Nephron (organoid): ENCODE data around the gene CGB7.

Source experiments
- H3K27ac Mint-ChIP-seq, 3 experiments: 2 replicates each; pipeline ENCODE4 v1.8.0; 2020; ENCODE audit warnings: mixed read lengths in 3 of 3, mild to moderate bottlenecking in 2 of 3, moderate library complexity in 1 of 3
- H3K27me3 Mint-ChIP-seq: 2 replicates; pipeline ENCODE4 v1.8.0; 2021; ENCODE audit warnings: low read depth, mild to moderate bottlenecking, moderate library complexity, mixed read lengths
- H3K36me3 Mint-ChIP-seq: 2 replicates; pipeline ENCODE4 v1.8.0; 2020; ENCODE audit warnings: low read depth, mixed read lengths
- H3K4me1 Mint-ChIP-seq: 2 replicates; pipeline ENCODE4 v1.8.0; 2020; ENCODE audit warnings: mixed read lengths
- H3K4me3 Mint-ChIP-seq, 3 experiments: 2 replicates each; pipeline ENCODE4 v1.8.0; 2020; ENCODE audit warnings: mild to moderate bottlenecking in 3 of 3, mixed read lengths in 3 of 3, moderate library complexity in 2 of 3
- H3K9me3 Mint-ChIP-seq: 2 replicates; pipeline ENCODE4 v1.8.0; 2020; ENCODE audit warnings: mixed read lengths
- CTCF ChIP-seq, 3 experiments: fragments of 200-600 bp; sonication (generic); IDR thresholded peaks; one replicate each; pipeline ENCODE4 v1.5.0; 2021; ENCODE audit warnings: antibody characterized with exemption in 3 of 3; ENCODE audit not compliant: unreplicated experiment in 3 of 3

CGB7 gene

DNA sequence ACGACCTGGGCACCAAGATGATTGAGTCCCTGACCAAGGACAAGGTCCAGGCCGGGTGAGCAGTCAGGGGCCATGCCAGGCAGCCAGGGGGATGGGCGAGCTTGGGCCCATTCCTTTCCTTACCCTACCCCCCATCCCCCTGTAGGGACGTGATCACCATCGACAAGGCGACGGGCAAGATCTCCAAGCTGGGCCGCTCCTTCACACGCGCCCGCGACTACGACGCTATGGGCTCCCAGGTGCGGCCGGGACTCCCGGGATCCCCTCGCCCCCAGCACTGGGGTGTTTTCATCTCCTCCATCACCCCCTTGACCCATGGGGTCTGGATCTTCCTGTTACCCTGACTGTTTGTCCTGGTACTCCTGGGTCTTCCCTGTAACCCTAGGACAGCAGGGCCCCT lies 47.7 kb downstream of the CGB7 start:
- no peak for TF ChIP-seq CTCF (IDR thresholded peaks at IDR 0.05; ENCODE audit: unreplicated experiment in 3 of 3)
- H3K36me3 Mint-ChIP-seq, result peaks cover 30% of the 10 kb centered on the region
- no peaks in the 10 kb centered on the region for H3K27me3 Mint-ChIP-seq
- no peak overlapping the region for H3K27ac Mint-ChIP-seq
- no peak overlapping the region for H3K4me3 Mint-ChIP-seq
- H3K9me3 Mint-ChIP-seq, result no peaks in the 10 kb centered on the region
- H3K4me1 Mint-ChIP-seq, result no peaks in the 10 kb centered on the region

DNA sequence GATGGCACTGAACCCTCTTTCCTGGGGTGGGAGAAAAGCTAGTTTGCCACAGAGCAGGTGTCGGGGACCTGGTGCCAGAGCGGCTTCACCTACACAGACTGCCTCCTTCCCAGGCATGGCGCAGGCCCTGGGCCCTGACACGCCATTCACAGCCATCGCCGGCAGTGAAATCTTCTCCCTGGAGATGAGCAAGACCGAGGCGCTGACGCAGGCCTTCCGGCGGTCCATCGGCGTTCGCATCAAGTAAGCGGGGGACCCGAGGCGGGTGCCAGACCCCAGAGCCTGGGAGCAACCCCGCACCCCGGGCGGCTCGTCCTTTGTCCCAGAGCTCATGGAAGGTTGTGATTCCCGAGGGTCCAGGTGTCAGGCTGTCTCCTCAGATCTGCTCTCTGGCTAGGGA lies 50.6 kb downstream of the CGB7 start:
- Mint-ChIP-seq H3K27me3 (no peaks in the 10 kb centered on the region), H3K4me1 (no peaks in the 10 kb centered on the region), H3K36me3 (peaks cover 35% of the 10 kb centered on the region), H3K9me3 (no peaks in the 10 kb centered on the region), H3K27ac (no peak overlapping the region), H3K4me3 (no peak overlapping the region)
- TF ChIP-seq CTCF (IDR thresholded peaks at IDR 0.05; ENCODE audit: unreplicated experiment in 3 of 3), result no peak

DNA sequence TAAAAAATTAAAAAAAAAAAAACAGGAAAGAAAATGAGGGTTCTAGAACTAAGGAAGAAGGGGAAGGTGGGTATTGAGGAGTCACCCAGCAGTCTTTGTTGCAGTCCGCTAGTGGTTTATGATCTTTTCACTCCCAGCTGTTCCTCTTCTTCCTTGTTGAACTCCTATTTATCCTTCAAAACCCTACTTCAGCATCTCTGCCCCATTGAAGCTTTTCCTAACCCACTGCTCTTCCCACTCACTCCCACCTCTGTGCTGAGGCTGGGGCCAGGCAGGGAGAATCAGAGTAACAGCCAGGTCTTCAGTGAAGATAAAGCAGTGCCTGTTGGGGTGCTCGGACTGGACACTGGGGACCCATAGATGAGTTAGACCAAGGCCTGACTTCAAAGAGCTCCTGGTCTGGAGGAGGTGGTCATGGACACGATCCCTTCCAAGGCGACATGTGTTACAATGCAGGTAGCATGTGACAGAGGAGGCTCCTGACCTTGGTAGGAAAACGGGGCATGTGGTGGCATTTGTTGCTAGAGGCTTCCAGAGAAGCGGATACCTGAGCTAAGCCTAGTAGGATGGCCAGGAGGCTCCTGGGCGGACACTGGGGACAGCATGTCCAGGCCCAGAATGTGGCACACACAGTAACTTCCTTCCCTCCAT lies 52.5 kb downstream of the CGB7 start:
- TF ChIP-seq CTCF (IDR thresholded peaks at IDR 0.05; ENCODE audit: unreplicated experiment in 3 of 3), result no peak
- H3K4me1 Mint-ChIP-seq, result no peaks in the 10 kb centered on the region
- H3K27me3 Mint-ChIP-seq, result no peaks in the 10 kb centered on the region
- H3K9me3 Mint-ChIP-seq, result no peaks in the 10 kb centered on the region
- H3K4me3 Mint-ChIP-seq, result no peak overlapping the region
- H3K36me3 Mint-ChIP-seq, result peaks cover 30% of the 10 kb centered on the region
- no peak overlapping the region for H3K27ac Mint-ChIP-seq
